NCI-H128 (cell line): ENCODE data around the gene THSD4.
"Not testable (repeated sequence)": the region's sequence is repeated elsewhere in the genome, so short reads cannot be mapped to it uniquely, and the experiment has no call there.

ENCODE experiments used
- DNase-seq: peaks from one replicate; lab custom pipeline; 2025; ENCODE audit not compliant: unreplicated experiment; lab: John Stamatoyannopoulos, UW

THSD4 gene

DNA sequence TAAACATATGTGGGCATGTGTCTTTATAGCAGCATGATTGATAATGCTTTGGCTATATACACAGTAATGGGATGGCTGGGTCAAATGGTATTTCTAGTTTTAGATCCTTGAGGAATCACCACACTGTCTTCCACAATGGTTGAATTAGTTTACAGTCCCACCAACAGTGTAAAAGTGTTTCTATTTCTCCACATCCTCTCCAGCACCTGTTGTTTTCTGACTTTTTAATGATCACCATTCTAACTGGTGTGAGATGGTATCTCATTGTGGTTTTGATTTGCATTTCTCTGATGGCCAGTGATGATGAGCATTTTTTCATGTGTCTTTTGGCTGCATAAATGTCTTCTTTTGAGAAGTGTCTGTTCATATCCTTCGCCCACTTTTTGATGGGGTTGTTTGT lies 252.5 kb downstream of the THSD4 start:
- DNase-seq, result not testable (repeated sequence)

DNA sequence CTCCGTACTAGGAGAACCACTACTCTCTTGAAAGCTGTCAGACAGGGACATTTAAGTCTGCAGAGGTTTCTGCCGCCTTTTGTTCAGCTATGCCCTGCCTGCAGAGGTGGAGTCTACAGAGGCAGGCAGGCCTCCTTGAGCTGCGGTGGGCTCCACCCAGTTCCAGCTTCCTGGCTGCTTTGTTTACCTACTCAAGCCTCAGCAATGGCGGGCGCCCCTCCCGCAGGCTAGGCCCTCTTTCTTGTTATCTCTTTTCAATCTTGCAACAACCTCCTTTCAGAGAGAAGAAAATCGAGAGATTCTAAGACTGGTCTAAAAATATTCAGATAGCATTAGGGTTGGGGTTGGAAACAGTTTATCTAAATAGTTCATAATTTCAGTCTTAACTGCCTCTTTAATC lies 257.5 kb downstream of the THSD4 start:
- DNase-seq, result not testable (repeated sequence)

DNA sequence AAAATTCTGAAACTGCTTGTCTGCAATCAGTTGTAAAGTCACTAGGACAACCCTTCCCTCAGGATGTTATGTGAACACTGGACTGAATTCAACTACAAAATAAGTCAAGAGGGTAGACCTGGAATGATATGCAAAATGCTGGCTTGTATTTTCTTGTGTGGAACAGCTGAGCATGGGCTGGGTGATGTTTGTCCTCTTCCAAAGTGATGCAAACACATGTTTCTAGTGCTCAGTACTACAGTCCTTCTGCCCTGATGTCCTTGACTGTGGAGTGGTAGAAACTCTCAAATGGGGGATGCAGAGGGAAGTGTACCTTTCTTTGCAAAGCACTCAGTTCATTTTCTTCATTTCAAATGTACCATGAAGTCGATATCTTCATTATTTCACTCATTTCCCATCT lies 258.6 kb downstream of the THSD4 start:
- no peak for DNase-seq

DNA sequence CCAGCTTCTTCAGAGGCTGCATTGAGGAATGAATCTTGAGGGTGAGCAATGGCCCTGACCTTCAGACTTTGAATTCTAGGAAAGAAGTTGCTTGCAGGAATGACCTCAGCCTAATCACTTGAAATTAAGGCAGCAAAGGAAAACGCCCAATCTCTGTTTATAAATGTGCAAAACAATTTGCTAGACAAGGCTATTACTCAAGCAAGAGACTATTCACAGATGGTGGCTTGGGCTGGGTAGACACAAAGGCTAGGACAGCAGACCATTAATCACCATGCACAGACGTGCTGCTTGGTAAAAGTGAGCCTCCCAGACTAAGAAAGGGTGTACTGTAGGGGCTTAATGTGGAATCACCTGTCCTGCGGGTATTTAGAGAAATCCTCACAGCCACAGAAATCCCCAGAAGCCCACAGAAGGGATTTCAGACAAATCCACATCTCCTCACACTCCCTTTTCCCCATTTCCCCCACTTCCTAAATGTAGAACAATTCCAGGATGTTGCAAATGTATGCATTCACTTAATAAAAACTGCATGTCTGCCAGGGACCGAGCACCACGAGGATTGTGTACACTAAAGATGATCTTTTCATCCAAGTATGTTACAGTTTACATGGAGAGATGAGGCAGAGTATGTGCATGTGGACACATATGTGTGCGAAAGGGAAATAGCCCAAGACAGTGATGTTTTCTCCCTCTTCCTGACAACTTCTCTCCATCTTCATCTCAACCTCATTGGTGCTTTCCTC lies 259.5 kb downstream of the THSD4 start:
- no peak for DNase-seq

DNA sequence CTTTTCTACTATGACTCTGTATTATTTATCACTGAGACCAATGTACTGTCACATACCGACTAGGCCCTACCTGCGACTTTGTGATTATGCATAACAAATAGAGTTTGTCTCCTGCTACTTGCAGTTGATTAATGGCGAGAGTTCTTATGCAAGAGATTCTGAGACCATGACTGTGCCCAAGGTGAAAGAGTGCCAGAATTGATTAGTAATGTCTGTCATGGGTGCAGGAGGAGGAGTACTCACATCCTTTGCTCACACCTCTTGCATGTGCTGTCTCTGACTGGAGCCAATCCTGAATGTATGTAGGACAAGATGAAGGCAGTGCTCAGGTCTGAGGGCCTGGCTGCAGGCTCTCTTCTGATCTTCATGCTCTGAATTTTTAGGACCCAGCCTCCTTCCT lies 260.7 kb downstream of the THSD4 start:
- no peak for DNase-seq

DNA sequence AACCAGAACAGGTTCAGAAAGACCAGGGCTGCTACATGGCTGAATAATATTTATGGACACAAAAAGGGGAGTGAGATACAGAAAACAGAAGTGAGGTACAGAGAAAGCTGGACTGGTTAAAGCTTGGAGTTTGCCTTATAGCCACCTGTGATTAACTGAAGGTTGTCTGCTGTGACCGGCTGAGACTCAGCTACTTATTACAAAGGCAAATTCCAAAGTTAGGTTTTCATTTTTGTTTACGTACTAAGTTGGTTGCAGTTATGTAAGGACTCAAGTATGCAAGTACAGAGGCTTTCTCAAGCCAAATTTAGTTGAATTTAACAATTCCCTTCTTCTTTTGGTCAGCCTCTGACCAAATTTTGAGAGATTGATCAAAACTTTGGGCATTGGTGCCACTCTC lies 264.6 kb downstream of the THSD4 start:
- no peak for DNase-seq

DNA sequence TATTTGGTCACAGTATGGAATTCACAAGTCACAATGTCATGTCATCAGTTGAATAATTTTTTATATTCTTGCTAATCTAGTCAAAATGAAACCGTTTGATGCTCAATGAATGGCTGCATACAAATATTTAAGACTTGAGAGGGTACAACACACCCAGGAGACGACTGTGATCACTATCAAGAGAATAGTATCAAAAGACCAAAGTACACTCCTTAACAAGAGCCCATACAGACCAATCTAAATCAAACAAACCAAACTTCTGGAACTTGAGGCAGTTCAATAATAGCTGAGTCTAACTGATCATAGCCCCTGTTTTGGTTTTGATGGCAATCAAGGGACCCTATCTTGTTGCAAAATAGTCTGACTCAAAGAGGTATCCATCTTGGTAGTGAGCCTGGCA lies 265.1 kb downstream of the THSD4 start:
- DNase-seq, result no peak

DNA sequence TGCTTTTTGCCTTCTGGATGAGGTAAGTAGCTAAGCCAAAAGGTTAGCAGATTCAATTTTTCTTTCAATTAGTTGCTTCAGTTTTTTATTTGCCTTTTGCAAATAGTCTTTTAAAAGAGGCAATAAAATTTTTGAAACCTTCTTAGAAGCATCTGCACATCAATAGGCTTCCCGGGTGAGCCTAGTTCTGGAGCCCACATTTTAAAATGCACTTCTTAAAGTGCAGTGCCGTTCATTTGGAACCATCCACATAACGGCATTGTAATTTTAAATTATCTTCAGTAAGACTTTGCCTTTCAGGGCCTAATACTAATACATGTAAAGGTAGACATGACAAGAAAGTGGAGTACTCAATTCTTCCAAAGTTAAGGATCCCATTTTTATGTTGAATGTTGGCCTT lies 269.2 kb downstream of the THSD4 start:
- DNase-seq, result no peak

DNA sequence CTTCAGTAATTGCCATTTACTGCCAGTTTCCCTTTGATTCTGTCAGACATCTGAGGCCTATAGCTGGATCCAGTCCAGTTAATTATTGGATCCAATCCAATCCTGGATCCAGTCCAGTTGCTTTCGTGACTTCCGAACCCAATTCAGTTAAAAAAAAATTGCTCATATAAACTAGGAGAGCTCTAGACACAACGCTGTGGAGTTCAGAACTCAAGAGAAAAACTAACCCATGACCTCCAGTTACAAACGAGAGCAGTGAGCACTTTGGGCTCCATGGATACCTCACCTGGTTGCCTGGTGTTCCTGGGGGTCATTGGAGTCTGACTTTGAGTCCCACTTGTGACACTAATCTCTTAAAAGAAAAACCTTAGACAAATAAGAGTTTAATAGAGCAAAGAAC lies 269.8 kb downstream of the THSD4 start:
- no peak for DNase-seq

DNA sequence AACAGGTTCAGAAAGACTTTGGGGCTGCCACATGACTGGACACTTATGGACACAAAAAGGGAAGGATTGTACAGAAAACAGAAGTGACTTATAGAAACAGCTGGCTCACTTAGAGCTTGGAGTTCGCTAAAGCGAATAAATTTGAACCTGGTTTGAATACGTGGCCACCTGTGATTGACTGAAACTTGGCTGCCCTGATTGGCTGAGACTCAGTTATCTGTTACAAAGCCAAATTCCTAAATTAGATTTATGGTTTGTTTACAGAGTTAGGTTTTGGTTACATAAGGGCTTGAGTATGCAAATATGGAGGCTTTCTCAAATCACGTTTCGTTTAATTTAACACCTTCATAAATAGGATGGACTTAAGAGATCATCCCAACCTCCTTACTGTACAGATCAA lies 270.2 kb downstream of the THSD4 start:
- DNase-seq, result no peak

DNA sequence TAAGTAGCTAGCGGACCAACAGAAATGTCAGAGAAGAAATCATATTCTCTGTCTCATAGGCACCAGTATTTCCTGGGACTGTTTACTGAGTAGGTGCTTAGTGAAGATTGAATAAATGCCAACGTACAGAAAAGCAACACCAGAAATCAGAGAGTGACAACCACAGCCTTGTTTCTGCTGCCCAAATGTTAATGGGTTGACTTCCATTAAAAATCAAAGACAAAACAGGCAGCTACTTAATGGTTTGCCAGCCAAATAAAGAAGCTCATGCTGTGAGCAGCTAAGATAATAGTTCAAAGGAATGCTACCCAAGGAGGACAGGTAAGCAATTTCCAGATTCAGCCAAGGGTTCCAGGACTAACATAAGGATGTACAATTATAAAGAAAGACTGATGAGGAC lies 270.7 kb downstream of the THSD4 start:
- no peak for DNase-seq

DNA sequence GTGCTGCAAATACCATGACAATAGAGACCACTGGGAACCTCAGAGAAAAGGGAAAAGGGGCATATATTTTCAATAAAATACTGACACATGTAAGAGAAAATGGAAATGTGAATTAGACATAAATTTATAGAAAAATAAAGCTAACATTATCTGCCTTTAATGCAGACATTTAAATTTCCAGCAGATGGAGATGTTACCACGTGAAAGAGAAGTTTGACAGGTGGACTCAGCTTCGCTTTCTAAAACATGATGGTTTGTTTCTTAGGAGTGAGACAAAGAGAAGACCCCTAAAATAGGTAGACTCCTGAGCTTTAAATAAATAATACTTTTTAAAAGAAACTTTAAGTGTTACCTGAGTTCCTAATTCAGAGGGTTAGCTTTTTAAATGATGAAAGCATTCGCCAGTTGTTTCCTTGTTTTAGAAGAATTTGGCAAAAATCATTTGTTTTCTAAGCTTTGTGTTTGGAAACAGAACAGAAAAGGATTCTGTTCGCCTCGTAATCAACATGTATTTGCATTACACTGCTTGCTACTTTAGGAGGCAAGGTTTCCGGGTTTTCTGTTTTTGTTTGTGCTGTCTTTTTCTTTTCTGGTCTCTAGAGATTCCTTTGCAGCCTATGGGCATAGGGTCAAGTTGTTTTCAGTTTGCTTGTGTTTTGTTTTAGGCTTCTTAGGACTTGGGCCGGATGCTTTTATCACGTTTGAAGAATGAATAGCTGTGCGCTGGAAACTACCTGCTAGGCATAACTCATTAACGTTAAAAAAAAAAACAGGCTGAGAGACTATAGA lies 271.4 kb downstream of the THSD4 start:
- DNase-seq, result no peak

DNA sequence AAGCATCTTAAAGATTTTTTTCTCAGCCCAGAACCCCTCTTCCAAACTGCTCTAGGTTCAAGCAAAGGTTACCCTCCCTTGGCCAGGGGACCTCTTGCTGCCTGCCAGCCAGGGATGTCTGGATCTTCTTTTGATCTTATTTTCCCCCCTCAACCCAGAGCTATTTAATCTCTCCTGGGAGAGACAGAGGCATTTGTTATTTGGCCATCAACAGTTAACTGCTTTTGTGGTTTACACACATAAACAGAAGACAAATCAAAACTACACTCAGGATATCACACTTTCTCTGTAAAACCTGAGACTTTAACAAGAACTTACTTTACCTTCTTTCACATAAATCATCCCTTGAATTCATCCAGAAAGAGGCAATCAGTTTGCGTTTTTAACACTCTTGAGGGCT lies 272.5 kb downstream of the THSD4 start:
- no peak for DNase-seq

DNA sequence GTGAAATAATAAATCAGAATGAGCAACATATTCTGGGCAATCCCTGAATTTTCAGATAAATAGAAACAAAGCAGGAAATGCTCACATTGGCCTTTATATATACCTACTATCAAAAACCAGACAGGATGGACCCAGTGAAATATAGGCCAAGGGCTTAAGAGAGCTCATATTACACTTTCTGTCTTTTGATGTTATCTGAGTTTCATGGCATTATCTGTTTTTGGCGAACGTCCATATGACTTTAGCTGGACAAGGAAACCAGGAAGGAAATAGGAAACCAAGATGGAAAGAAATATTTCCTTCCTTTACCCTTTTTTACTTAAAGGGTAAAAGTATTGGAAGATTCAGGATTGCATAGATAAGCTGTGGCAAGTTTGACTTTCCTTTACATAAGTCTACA lies 274.8 kb downstream of the THSD4 start:
- no peak for DNase-seq

DNA sequence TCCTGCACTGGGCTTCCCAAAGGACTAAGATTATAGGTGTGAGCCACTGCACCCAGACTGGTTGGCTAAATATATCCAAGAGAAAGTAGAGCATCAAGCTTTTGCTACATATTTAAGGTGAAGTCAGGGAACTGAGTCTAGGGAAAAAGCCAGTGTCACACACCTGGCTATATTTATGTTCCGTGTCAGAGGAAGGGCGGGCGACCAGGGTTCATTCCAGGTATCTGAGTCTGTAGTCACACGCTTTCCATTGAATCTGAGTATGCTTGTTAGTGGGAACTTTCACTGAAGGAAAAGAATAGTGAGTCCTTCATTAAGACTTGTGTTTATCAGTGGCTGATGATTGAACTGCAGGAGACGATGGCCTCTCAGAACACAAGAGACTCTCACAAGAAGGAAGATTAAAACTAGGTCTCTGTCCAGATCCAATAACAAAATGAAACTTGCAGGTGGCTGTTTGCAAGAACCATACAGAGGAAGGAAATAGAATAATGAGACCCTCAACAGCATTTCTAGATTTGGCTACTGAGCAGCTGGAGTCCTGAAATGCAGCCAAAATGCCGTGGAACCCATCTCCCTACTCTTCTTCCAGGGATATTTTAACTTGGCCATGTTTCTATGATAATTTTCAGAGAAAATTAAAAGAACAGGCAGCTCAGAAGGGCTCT lies 276.3 kb downstream of the THSD4 start:
- DNase-seq, result no peak

DNA sequence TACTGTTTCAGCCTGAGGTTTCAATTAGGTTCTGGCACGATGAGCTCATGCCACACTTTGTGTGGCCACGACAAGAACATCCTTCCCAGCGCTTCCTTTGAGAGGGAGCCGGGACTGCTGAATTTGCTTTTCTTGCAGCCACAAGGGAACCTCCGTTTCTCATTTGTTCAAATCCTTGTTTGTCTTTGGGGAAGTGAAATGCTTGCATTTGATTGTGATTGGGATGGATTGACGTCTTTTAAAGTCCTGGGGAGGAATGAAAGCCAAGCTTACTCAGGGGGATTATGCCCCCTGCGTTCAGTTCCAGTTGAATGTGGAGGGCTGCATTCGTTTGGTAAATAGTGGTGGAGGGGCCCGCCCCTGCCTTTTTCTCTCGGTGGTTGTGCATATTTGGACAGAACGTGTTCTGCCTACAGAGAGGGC lies 277.6 kb downstream of the THSD4 start:
- no peak for DNase-seq

DNA sequence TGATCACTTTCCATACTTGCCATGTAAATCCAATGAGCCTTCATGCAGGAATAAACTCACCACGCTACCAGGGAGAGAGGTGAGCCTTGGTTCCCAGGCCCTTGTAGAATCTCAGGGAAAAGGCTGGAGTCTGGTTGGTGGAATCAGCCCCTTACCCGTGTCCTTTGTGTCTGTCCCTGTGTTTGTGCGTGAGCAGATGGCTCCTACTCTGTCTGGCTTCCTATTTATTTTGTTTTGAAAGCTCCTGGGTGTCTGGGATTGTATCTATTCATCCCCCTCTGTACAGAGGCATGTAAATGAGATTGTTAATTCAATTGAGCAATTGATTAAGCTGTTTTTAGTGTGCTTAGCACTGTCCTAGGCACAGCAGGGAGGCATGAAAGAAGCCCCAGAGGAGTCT lies 278.1 kb downstream of the THSD4 start:
- no peak for DNase-seq

DNA sequence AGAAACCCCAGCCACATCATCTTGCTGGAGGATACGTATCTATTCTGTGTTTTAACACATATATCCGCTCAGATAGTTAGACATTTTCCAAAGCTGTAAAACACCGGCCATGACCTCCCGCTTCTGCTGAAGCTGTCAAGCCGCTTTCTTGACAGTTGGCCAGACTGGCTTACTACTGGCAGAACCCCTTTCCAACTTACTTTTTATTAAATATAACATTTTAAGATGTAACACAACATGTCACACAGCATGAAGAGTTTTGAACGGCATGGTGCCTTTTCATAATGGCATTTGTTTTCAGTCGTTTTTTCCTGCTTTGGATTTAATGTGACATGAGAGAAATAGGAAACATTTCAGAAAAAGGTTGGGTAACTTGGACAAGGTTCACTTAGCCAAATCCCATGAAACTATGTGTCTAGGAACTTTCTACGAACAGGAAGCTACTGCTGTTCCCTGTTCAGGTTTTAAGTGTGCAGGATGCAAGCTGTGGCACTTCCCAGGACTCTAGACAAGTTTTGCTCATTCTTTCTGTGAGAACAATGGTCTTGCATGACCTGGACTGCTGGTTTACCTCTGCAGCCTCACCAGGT lies 281.4 kb downstream of the THSD4 start:
- DNase-seq, result no peak

DNA sequence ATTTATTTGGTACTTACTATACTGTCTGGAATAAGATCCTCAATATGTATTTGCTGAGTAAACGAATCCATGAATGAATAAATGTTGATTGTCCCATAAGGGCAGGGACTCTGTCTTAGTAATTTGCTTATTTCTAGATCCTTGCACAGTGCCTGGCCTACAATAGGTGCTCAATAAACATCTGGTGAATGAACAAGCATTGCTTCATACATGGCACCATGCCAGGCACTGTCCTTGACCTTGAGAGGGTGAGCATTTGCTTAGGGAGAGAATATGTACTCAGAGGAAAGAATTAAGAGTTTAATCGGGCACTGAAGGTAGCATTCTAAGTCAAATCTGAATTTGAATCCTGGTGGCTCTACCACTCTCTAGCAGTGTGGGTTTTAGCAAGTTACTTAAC lies 282.1 kb downstream of the THSD4 start:
- no peak for DNase-seq

DNA sequence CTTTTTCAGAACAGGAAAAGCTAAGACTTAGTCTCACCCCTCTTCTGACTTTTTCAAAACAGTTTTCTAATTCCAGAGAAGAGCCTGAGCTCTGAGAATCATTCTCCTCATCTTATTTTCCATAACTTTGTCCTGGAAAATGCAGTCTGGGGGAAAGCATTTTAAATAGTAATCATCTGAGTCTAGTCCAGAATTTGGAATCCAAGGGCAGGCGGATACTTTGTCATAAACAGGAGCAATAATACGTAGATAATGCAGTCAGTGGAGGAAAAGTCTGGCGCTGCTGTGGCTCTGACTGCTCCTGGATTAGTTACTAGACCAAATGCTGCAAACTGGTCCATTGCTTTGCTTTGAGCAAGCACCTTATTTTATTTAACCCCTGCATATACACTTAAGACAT lies 285.0 kb downstream of the THSD4 start:
- no peak for DNase-seq

DNA sequence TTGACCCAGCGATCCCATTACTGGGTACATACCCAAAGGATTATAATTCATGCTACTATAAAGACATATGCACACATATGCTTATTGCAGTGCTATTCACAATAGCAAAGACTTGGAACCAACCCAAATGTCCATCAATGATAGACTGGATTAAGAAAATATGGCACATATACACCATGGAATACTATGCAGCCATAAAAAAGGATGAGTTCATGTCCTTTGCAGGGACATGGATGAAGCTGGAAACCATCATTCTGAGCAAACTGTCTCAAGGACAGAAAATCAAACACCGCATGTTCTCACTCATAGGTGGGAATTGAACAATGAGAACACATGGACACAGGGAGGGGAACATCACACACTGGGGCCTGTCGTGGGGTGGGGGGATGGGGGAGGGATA lies 286.5 kb downstream of the THSD4 start:
- not testable (repeated sequence) for DNase-seq

DNA sequence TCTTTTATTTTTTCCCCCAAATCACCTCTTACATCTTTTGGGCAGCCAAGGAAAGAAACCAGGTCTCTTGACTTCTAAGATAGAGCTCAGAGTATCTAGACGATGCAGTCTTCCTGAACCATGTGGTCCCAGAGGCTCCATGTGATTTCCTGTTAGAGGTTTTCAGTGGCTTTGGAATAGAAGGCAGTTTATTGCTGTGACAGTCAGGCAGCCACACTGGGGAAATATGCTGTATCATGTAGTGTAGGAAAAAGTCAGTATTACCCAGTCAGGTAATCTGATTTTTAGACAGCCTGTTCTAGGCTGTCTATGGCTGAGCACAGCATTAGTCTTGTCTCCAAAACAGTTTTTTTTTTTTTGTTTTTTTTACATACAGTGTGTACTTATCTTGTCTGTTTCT lies 294.3 kb downstream of the THSD4 start:
- no peak for DNase-seq
